NCI-H1105 treated with DMSO at 0.1 percent for 48 hours (cell line): ENCODE measurements around the gene CEND1.

ENCODE experiments used
- DNase-seq: peaks from one replicate; lab custom pipeline; 2025; lab: John Stamatoyannopoulos, UW

The CEND1 gene

DNA sequence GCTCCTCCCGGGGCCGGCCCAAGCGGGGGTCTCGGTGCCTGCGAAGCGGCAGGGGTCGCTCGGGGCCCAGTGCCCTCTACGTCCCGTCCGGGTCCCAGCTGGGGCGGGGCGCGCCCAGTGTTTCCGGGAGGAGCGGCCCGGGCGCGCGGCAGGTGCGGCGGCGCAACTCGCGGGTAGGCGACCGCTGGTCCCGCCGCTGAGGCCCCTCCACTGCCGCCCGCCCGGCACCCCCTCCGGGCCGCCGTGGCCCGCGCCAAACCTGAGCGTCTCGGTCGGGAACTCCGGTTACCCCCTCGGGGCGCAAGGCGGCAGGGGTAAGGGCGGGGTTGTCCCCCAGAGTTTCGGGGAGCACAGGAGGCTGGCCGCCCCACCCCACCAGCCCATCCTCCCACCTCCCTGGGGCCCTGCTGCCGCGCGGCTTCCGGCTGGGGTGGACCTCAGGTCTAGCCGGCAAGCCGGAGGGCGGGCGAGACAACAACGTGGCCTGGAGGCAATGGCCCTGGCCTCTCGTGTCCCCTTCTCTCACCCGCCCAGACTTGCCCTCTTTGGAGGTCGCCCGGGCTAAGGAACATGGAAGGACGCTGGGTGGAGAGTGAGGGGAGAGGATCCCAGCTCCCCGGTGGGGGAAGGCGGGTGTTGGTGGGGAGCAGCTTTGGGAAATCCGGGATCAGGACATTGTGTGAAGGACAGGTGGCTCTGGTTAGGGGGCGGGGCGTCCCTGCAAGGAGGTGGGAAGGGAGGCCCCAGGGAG is 37.4 kb upstream of the CEND1 start:
- DNase-seq = no peak

DNA sequence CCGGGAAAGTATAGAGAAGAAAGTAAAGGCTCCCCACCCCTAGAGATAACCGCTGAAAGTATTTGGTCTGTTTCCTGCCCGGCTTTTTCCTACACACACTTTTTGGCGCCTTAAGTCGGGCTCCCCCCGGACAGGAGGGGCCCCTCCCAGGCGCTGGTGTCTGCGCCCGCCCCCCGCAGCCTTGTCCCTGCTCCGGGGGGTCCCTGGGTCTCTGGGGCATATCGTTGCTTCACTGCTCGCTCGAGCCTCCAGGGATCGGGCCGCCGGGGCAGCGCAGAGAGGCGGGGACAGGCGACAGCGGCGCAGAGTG is 36.9 kb upstream of the CEND1 start:
- no peak for DNase-seq

DNA sequence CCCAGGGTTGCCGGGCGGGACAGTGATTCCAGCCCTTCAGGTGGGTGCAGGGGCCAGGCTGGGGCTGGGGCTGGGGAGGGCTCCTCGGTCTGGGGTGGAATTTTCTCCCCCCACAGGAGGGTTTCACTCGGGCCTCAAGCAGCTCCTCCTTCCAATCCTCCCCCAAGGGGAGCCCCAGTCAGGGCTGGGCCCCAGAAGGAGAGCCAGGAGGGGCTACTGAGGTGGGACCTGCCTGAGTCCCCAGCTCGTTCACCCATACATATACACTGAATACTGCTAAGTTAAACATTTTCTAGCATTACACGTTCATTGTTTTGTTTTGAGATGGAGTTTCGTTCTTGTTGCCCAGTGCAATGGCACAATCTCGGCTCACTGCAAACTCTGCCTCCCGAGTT is 36.3 kb upstream of the CEND1 start:
- no peak for DNase-seq

DNA sequence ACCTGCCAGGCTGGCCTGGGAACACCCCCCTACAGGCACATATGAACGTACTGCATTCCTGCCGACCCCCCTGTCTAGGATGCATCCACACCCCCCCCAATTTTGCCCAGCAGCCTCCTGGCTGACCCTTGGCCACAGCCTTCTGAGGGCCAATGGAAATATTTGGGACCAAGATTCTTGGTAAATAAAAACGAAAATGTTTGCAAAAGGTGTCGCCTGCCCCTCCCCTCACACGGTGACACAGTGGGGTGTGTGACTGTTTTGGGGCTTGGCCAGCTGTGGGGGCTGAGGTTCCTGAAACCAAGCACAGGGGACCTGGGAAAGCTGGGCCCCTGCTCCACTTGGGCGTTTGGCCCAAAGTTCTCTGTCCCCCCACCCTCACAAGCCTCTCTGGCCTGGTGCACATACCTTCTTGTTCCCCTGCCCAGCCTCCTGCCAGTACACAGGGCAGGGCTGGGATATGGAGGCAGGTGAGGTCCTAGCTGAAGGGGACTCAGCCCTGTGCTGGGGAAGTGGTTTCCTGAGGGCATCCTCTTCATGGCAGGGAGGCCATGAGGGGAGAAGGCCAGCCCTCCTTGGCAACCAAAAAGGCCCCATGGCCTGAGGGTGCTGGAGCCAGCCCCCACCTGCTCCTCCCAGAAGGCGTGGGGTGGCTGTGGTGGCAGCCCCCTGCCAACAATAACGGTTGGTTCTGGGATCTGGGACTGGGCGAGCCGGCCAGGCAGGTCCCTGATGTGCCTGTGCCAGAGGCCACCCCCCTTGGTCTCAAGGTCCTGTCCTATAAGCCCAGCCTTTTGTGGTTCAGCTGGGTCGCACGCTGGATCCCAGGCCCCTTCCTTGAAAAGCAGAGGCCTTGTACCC is 35.7 kb upstream of the CEND1 start:
- no peak for DNase-seq

DNA sequence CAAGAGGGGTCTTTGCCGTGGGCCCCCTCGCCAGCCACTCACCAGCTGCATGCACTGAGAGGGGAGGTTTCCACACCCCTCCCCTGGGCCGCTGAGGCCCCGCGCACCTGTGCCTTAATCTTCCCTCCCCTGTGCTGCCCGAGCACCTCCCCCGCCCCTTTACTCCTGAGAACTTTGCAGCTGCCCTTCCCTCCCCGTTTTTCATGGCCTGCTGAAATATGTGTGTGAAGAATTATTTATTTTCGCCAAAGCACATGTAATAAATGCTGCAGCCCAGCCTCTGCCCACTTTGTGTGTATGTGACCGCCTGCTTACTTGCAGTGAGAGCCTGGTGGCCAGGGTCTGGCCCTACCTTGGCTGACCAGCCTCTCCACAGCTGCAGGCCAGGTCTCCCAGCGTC is 35.1 kb upstream of the CEND1 start:
- DNase-seq = peak; percentile 69

DNA sequence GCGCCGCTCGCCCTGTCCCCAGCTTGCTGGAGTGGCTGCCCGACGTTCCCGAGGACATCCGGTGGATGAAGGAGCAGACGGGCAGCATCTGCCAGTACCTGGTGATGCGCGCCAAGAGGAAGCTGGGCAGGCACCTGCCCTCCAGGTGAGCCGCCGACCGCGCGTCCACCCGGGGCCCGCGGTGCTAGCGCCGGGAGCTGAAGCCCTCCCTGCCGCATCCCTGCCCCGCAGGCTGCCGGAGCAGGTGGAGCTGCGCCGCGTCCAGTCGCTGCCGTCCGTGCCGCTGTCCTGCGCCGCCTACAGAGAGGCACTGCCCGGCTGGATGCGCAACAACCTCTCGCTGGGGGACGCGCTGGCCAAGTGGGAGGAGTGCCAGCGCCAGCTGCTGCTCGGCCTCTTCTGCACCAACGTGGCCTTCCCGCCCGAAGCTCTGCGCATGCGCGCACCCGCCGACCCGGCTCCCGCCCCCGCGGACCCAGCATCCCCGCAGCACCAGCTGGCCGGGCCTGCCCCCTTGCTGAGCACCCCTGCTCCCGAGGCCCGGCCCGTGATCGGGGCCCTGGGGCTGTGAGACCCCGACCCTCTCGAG is 34.5 kb upstream of the CEND1 start:
- peak; percentile 91 for DNase-seq

DNA sequence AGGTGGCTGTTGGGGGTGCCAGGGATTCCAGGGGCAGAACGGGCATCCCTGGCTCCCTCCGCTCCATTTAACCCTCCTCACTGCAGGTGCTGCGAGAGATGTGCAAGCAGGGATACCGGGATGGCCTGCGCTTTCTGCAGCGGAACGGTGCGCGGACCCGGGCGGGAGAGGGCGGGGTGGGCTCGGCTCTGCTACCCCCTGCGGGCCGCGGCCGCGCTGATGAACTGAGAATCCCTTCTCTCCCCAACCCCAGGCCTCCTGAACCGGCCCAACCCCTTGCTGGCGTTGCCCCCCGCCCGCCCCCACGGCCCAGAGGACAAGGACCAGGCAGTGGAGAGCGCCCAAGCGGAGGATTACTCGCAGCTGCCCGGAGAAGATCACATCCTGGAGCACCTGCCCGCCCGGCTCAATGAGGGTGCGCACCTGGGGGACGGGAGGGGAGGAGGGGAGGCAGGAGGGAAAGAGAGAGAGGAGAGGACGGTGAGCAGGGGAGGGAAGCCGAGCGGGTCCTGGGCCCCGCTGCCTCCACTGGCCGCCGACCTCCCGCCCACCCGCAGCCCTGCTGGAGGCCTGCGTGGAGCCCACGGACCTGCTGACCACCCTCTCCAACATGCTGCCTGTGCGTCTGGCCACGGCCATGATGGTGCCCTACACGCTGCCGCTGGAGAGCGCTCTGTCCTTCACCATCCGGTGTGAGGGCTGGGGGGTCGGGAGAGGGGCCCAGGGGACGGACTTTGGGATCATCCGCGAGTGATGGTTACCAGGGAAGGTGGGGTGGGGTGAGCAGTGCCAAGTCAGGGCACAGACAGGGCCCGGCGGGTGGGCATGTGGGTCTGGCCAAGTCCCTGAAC is 33.8 kb upstream of the CEND1 start:
- DNase-seq = peak; percentile 70

DNA sequence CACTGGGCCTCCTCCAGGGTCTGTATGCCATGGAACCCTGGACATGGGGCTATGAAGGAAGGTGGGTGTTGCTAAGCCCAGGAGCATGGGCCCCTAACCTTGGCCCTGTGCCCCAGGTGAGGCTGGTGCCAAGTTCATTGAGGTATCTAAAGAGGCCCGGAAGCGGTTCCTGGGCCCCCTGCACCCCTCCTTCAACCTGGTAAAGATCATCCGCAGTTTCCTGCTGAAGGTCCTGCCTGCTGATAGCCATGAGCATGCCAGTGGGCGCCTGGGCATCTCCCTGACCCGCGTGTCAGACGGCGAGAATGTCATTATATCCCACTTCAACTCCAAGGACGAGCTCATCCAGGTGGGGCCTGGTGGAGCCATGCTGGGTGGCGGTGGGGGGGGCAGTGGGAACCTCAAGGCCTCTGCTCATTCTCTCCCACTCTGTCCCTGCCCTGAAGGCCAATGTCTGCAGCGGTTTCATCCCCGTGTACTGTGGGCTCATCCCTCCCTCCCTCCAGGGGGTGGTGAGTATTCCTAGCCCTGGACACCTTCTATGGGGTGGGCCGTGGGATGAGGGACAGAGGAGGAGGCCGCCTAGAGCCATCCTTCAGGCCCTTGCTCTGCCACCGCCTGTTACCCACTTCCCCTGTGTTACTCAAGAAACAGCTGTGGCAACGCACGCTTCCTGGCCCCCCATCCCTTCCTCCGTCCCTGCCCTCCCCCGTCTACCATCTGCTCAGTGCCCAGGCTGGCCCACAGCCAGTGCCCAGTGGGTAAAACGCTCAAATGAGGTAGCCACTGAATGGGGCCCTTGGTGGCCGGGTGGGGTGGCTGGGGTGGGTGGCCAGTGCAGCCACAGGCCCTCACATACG is 31.9 kb upstream of the CEND1 start:
- DNase-seq = no peak

DNA sequence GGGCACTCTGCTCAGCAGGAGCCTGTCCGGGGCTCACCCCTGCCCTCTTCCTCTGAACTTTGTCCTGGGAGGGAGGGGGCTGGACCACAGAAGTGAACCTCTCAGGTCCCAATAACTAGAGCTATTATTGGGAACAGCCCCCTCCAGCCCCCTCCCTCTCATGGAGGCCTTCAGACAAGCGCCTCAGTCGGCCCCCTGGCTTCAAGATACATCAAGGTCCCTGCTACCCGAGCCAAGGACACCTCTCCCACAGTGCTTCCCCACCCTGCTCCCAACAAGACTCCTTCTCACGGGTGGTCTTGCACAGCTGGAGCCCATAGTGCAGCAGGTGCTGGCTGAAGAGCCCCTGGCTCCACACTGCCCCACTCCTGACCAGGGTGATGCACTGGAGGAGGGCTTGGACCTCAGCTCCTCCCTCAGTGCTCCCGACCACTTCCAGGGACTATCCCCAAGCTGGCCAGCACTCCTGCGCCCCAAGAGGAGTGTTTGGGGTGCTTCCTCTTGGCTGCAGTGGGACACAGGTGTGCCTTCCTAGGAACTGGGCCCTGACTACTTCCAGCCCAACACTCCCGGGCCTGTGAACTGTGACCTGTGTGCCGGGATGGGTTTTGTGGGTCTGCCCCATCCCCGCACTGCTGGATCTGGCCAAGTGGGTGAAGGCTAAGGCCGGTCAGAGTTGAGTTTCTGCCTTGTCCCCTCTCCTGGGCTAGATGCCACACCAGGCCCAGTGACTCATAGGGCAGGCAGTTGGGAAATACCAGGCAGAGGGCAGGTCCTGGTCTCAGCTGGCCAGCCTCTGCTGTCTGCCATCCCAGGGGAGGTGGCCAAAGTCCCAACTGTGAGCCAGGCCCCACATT is 31.0 kb upstream of the CEND1 start:
- no peak for DNase-seq

DNA sequence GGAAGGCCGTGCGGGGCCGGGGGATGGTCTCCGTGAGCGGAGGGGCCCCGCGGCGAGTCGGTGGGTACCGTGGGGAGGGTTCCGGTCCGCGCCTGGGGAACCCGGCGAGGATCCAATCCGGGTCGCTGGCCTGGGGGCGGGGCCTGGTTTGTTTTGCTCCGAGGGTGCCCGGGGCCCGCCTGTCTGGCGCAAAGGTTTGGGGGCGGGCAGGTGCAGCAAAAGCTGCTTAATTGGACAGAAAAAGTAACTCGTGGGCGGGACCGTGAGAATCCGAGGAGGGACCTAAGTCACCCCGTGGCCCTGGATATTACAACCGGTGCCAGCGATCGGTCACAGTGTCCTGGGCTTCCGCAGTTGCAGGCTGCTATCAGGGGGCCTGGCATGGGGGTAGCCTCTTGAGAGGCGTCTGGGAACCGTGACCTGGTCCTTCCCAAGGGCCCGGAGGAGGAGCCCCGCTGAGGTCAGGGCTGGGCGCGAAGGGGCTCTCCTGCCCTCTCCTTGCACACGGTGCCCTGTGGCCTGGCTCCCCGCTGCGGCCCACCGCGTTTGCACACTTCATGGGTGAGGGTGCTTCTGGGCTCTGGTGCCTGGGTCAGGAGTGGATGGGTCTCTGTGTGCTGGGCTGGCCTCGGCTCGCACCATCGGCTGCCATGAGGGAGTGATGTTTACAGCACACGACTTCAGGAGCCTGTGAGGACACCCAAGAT is 30.2 kb upstream of the CEND1 start:
- peak; percentile 90 for DNase-seq

DNA sequence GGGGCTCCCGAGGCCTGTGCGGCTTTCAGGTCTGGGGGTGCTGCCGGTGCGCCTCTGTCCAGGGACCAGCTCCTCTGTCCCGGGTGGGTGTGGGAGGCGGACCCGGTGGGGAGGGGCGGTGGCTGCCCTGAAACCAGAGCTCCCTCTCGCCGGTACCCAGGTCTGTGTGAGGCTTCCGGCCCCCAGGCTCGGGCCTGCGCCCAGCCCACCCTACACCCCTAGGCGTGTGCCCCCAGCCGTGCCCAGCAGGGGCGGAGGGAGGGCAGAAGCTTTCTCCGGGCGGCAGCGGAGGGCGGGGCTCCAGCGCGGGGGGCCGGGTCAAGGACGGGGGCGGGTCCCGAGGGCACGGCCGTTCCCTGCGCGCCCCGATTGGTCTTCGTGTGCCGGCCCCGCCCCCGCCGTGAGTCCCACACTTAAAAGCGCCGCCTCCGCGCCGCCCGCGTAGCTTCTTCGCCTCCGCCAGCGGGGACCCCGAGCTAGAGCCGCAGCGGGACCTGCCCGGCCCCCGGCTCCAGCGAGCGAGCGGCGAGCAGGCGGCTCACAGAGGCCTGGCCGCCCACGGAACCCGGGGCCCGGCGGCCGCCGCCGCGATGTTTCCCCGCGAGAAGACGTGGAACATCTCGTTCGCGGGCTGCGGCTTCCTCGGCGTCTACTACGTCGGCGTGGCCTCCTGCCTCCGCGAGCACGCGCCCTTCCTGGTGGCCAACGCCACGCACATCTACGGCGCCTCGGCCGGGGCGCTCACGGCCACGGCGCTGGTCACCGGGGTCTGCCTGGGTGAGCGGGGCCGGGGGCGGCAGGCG is 29.4 kb upstream of the CEND1 start:
- peak; percentile 85 for DNase-seq

DNA sequence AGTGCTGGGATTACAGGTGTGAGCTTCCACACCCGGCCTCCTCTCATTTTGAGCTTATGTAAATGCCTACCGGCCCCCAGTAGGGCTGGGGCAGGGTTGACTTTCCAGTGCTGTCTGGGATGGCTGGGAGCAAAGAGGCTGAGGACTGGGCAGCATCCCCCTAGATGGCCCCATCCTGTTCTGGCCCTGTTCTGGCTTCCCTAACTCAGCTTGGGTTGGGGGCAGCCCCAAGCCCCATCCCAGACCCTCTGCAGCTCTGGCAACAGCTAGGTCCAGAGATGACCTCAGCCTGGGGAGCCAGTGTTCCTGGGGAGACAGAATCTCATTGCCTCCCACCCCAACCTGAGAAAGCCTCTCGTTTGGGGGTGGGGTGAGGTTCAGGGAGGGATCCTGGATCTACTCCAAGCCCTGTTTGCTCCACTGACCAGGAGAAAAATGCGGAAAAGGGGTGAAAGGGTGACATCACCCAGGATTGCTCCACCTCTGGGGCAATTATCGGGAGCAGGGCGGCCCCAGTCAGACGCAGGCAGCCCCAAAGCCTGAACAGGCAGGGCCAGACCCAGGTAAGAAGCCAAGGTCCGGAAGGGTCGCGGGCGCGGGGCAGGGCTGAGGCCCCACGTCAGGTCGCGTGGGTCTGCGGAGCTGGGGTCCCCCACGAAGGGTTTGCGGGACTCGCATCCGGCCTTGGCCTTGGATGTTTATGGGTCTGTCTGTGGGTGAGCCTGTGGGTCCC is 28.7 kb upstream of the CEND1 start, which contains the start of gene PNPLA2:
PNPLA2 (plus strand) TSS at position 519 of the 733 bp plus-strand sequence. CDS start 805 bp downstream, outside the sequence.
- no peak for DNase-seq

DNA sequence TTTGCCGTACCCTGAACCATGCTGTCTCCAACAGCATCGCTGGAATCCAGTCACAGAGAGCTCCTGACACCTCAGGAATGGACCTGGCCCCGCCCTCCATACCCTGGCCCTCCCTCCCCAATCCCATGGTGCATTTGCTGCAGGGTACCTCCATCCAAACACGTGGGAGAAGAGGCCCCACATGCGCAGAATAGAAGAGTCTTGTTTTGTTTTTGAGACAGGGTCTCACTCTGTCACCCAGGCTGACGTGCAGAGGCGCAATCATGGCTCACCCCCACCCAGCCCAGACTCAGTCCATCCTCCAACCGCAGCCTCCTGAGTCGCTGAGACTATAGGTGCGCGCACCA is 26.5 kb upstream of the CEND1 start:
- DNase-seq = no peak

DNA sequence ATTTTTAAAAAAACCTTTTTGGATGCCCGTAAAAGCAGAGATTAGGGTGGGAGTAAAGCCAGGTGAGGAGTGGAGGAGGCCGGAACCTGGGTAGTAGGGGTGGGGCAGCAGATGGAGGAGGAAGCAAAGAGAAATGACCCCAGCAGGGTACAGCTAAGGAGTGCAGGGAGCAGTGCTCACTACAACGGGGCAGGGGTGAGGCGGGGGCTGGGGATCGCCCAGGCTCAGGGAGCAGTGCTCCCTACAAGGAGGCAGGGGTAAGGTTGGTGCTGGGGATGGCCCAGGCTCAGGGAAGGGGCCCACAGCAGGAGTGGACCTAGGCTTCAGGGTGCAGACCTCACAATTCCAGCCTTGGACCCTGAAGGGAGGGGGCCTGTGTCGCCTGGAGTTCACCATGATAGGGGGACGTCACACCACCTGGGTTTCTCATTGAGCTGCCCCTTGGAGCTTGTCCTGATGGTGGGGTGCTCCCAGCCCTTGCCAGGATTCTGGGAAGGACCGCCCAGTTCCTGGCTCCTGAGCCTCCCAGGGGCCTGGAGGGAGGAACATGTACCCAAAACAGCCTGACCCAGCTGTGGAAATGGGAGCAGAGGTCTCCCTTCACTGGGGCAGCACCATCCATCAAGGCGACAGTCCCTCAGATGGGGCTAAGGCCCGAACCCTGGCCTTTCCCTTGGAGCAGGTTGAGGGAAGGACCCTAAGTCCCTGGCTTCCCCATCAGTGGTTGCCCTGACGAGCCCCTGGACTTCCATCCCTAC is 26.0 kb upstream of the CEND1 start:
- DNase-seq = no peak

DNA sequence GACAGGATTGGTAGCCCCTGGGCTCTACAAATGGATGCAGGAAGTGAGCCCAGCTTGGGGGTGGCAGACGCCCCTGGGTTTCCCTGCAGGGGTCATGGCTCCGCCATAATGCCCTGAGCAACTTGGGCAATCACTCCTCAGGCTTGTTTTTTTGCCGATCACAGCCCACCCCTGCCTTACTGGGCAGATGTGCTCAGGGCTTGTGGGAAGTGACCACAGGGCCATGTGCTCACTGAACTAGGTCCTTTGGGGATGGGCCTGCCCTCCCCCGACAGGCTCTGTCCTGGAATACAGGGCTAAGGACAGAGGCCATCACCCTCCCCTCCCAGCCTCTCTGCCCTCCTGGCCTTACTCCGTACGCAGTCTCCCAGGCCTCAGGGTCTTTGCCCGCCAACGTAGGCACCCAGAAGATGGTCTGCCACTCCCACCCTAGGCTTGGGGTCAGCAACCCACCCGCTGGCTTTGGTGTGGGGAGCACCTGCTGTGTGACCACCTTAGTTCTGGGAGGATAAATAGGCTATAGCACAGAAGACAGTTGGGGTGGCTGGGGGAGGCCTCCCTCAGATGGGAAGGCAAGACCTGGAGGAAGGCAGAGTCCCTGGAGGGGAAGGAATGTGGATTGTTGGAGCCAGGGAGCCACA is 23.7 kb upstream of the CEND1 start:
- DNase-seq = no peak

DNA sequence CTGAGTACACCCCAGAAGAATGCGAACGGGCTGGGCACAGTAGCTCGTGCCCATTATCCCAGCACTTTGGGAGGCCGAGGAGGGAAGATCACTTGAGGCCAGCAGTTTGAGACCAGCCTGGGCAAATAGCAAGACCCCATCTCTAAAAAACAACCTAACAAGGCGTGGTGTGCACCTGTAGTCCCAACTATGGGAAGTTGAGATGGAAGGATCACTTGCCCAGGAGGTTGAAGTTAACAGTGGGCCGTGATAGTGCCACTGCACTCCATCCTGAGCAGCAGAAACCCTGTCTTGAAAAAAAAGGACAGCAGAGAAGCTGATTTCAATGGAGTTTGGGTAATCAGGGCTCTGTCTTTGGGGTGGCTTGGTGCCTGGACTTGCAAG is 23.2 kb upstream of the CEND1 start:
- DNase-seq = no peak

DNA sequence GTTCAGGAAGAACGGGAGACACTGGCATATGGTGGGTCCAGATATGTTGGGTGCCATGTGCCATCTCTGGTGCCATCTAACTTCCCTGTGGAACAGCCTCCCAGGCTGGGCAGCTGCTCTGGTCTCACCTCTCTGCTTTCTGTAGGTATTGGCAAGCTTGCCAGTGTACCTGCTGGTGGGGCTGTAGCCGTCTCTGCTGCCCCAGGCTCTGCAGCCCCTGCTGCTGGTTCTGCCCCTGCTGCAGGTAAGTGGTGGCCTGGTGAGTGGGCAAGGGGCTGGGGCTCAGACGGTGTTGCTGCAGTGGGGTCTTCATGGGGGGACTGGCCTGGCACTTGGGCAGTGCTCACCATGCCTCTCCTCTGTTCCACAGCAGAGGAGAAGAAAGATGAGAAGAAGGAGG is 22.5 kb upstream of the CEND1 start:
- DNase-seq = no peak
